NCI-H1694 treated with DMSO at 0.1 percent for 48 hours (cell line): ENCODE data around the gene ATG4C.
"Not testable (repeated sequence)": the region's sequence is repeated elsewhere in the genome, so short reads cannot be mapped to it uniquely, and the experiment has no call there.

Experiments
- DNase-seq: peaks from one replicate; lab custom pipeline; 2025; lab: John Stamatoyannopoulos, UW

Gene ATG4C

GRCh38 chr1:62774971-62775595 is 8.8 kb upstream of the ATG4C start:
- DNase-seq: no peak

DNA sequence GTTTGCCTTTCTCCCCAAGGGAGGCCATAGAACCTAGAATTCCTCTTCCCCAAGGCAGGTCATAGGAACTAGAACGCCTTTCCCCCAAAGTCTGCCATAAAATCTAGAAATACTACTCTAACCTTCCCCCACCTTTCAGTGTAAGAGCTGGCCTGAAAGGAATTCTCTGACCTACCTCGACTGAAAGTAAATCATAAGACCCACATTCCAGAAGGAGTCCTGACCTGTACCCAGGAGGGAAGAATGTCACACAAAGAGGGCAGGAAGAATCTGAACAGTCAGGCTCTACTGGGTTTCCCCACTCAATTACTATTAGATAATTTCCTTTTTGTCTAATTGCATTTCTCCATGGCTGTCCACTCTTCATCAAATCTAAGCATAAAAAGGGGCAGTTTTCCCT is 5.7 kb upstream of the ATG4C start:
- no peak for DNase-seq

DNA sequence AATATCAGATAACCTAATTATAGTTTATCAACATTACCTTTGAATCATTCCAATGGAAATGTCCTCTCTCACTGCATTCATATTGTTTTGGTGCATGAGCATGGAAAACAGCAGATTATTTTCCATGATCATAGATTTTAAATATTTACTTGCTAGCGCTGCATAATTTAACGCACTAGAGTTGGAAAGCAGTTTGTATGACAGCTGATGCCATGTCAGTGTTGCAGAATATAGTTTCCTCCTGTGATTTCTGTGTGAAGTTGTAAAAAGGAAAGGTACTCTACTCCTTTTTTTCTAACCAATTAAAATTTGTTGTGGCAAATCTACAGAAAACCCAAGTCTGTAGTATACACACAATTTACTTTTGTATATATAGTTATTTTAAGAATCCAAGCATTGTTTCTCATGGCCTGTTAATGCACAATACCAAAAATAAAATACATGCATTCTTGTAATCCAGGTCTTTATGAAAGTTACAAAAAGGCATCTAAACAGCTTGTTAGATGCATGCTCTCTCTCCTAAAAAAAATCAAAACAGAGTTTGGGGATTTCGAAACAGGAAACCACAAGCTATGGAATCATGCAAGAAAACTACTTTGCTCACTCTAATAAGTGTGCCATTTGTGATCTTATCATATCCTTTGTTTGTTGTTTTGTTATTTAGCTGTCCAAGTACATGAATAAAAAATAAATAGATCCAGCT is 1.9 kb upstream of the ATG4C start:
- no peak for DNase-seq

DNA sequence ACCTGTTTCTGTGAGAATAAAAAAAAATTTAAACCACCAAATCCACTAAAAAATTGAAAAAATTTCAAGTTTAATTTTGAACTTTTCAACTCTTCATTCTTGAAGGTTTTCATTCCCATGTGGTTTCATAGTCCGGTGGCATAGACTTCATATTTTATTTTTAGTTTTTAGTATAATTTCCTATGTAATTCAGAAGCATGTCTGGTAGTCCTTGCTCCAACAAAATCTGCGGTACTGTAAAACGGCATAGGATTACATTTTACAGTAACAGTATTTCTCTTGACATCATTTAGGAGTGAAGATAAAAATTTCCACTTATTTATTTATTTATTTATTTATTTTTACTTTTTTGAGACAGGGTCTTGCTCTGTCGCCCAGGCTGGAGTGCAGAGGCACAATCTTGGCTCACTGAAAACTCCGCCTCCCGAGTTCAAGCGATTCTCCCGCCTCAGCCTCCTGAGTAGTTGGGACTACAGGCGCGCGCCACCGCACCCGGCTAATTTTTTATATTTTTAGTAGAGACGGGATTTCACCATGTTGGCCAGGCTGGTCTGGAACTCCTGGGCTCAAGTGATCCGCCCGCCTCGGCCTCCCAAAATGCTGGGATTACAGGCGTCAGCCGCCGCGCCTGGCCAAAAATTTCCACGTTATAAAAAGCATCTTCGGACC is 1.3 kb upstream of the ATG4C start:
- not testable (repeated sequence) for DNase-seq

DNA sequence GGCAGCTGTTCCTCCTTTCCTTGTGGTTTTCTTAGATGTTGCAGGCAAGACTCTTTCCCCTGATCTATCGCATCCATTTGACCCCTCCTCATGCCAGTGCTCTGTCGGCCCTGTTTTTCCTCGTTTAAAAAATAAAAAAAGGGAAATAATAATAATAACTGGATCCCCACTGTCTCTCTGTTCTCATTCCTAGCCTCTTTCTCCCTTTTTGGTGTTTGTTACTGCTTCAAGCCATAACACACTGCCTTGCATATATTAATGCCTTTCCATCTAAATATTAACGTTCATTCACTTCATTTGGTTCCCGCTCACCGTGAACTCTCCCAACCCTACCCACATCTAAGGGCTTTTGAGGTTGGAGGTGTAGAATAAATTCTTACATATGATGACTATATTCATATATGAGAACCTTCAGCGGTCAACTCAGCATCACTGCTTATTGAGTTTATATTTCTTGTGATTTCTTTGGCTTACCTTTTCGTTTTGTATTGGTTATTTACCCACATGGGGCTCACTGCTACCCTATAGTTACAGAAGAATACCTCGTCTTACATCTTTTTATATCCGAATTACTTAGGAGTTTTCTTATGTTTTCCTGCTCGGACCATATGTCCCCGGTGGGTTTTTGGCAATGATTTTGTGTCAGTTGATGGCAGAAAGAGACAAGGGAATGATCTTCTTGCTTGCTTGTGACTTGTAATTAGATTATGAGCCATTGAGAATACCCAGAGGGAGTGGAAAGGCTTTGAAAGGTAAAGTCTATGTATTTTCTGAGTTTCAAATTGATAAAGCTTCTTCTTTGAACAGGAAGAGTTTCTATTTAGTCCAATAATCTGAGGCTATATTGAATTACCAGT is 805 bp downstream of the ATG4C start:
- DNase-seq: peak; percentile 26

- no peak for DNase-seq
These were observed 6.8 kb downstream of the ATG4C start for GRCh38 chr1:62790716-62791115.

DNA sequence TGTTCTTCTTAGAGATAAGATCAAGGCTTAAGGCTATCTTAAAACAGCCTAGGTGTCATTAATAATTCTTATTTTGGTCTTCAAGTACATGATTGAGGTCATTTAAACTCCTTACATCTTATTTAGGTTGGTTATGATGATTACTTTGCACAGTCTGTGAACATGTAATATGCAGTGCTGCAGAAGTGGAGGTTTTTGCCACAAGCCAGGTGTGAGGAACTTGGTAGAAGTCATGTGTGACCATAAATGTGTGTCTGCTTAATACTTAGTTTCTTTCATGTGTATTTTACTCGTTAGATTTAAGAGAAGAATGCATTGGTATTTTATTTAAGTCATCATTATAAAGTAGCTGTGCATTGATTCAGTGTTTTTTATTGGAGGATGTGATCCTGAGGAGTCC is 10.1 kb downstream of the ATG4C start:
- no peak for DNase-seq

DNA sequence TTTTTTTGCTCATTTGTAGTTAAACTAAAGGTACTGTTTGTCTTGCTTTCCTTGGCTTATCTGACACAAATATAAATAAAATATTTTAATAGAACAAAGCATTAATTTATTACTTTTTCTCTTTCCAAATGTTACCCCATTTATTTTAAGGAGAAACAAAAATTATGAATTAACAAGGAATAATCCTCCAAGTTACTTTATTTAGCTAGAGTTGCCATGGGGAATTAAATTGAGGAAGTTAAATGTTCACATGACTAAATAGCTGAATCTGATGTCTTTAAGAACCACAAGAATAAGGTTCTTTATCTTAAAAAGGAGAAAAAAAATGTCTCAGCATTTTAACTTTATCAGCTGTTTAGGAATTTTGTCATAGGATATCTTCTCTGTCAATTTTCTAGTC is 12.3 kb downstream of the ATG4C start:
- DNase-seq: no peak

GRCh38 chr1:62799688-62800087 is 15.8 kb downstream of the ATG4C start:
- no peak for DNase-seq

- DNase-seq: no peak
These were observed 16.3 kb downstream of the ATG4C start for GRCh38 chr1:62800281-62800680.

- no peak for DNase-seq
These were observed 16.9 kb downstream of the ATG4C start for GRCh38 chr1:62800825-62801306.

- DNase-seq: no peak
These were observed 25.9 kb downstream of the ATG4C start for GRCh38 chr1:62809788-62810187.

DNA sequence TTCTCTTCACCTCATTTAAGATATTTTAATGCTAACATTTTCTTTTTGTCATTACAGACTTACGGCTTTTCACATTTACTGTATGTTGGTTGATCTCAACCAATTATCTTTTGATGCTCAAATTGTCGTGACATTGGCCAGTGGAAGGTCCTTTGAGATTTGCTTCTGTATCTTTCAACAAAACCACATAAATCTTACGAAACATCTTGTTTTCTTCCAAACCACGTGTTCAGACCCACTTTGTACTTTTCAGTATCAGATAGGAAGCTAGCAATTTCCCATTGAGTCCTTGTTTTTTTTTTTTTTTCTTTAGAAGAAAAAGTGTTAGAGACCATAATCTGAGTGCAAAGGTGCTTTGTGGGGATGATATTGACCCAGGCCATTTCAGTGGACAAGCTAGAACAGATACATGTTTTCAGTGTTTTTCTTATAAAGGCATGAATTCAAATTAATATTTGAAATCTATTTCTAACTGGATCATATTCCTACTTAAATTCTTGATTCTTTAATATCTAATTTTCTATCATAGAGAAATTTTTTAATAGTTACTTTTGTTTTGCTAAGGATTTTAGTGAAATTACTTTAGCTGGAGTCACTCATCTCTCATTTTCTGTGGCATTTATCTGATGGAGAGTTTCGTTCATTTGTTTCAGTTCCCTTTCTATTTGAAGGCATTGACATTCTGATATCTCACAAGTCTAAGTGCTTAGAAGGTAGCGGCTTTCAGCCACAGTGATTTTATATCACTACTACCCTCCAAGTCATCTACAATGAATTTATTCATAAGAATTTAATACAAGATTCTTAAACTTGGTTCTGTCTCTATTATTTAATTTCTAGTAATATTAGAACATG is 26.7 kb downstream of the ATG4C start:
- no peak for DNase-seq

DNA sequence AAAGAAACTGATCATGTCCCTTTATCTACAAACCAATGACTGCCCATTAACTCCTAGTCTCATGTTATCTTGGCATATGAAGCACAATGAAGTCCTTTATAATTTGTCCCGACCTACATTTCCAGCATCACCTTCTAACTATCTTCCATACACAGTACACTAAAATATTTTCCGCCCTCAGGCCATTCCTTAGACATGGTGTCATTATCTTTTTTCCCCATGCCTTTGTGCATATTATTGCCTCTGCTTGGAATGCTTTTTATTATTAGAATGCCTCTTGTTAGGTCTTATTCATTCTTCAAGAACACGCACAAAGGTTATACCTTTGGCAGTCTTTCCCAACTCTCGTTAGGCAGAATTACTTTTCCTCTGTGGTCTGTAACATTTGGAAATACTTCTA is 39.6 kb downstream of the ATG4C start:
- no peak for DNase-seq

- no peak for DNase-seq
These were observed 43.0 kb downstream of the ATG4C start for GRCh38 chr1:62826901-62827300.

- DNase-seq: not testable (repeated sequence)
These were observed 43.9 kb downstream of the ATG4C start for GRCh38 chr1:62827786-62828185.

- DNase-seq: no peak
These were observed 48.3 kb downstream of the ATG4C start for GRCh38 chr1:62832276-62832675.

- no peak for DNase-seq
These were observed 49.6 kb downstream of the ATG4C start for GRCh38 chr1:62833529-62833928.

DNA sequence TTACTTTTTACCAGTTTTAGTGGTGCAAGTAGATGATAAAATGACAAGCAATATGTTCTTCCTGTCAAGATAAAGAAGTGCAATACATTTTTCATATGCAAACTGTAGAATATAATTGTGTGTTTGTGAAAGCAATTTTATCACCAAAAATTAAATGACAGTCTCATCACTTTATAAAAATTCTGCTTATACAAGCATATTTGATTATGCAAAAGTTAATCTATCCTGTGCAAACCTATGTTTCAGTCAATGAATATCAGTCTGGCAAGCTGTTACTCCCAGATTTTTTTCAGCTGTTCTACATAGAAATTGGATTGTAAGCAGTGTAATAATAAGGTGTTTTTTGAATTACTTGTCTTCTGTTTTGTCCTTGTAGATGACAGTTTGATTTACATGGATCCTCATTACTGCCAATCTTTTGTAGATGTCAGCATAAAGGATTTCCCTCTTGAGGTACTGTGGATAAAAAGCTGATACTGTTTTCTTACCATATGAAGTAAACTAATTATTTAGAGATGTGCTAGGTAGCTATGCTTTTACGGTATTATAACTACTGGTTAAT is 50.5 kb downstream of the ATG4C start:
- no peak for DNase-seq

GRCh38 chr1:62836856-62837540 is 53.1 kb downstream of the ATG4C start:
- no peak for DNase-seq
